Endothelial cell of umbilical vein (primary cell): ENCODE data around the gene TEX22. TPM values are rescaled to one million over a fixed set of nuclear protein-coding genes. Genes with fewer than 3 reads are reported as not detected.

ENCODE experiments used
- BruUV-seq: library from RNA; stranded (reverse); fragments of 400-500 nt; replicated peaks from 2 replicates; lab custom pipeline; 2021; lab: Mats Ljungman, UMichigan
- CTCF ChIA-PET: fragments of 300-600, 350-600 bp; sonication (Branson Sonifier 250); formaldehyde crosslinking; loops from one replicate; lab custom pipeline; 2021; ENCODE audit warnings: antibody characterized with exemption, inconsistent platforms; lab: Charles Lee
- POLR2A ChIA-PET: fragments of 300-600, 350-600 bp; sonication (Branson Sonifier 250); formaldehyde crosslinking; loops from one replicate; lab custom pipeline; 2021; ENCODE audit warnings: antibody characterized with exemption, inconsistent platforms; lab: Charles Lee
- DNase-seq: peaks from one replicate; pipeline ENCODE4 v3.0.0-alpha.2; 2011; ENCODE audit warnings: low read depth, low spot score
- FAIRE-seq: peaks from 2 replicates; lab custom pipeline; 2011; peaks lifted over from hg19 to GRCh38; lab: Jason Lieb, UNC
- H2AFZ ChIP-seq: 2 replicates; pipeline ENCODE4 v1.6.0; 2012; ENCODE audit warnings: low read depth, low read length, control low read depth, inconsistent platforms
- H3K27ac ChIP-seq: 2 replicates; pipeline ENCODE4 v1.5.1; 2011; ENCODE audit warnings: low read depth, mild to moderate bottlenecking, control low read depth, low read length, moderate library complexity; ENCODE audit not compliant: insufficient read depth
- H3K27me3 ChIP-seq, 2 experiments: 2 replicates each; pipeline versions ENCODE4 v1.6.0 to v1.6.1; 2011; ENCODE audit warnings: low read length in 2 of 2, mixed read lengths in 1 of 2; ENCODE audit not compliant: control insufficient read depth in 2 of 2, insufficient read depth in 2 of 2
- H3K36me3 ChIP-seq, 2 experiments: 2 replicates in 1 of 2; 3 replicates in 1 of 2; pipeline ENCODE4 v1.5.1; 2011; ENCODE audit warnings: low read length in 2 of 2, mild to moderate bottlenecking in 1 of 2, moderate library complexity in 1 of 2; ENCODE audit not compliant: control insufficient read depth in 2 of 2, insufficient read depth in 2 of 2; ENCODE audit errors: extremely low read depth in 1 of 2
- H3K4me1 ChIP-seq: 3 replicates; pipeline ENCODE4 v1.5.1; 2011; ENCODE audit warnings: mild to moderate bottlenecking, low read length; ENCODE audit not compliant: control insufficient read depth, insufficient read depth; ENCODE audit errors: extremely low read depth
- H3K4me2 ChIP-seq: 2 replicates; pipeline ENCODE4 v1.6.1; 2011; ENCODE audit warnings: low read length, control low read depth, mixed read lengths; ENCODE audit not compliant: insufficient read depth
- H3K4me3 ChIP-seq, 3 experiments: fragments of 200-600 bp in 1 of 3; sonication (generic), shearing (Covaris generic) in 1 of 3; replicated peaks in 1 of 3; 2 replicates each; pipeline ENCODE4 v1.5.1; 2011 to 2016; ENCODE audit warnings: control low read depth in 3 of 3, low read length in 3 of 3, mild to moderate bottlenecking in 2 of 3, inconsistent platforms in 1 of 3, low read depth in 1 of 3, moderate library complexity in 1 of 3; ENCODE audit not compliant: insufficient read depth in 1 of 3
- H3K79me2 ChIP-seq: 2 replicates; pipeline ENCODE4 v1.6.0; 2012; ENCODE audit warnings: low read length, inconsistent platforms; ENCODE audit not compliant: control insufficient read depth, insufficient read depth
- H3K9ac ChIP-seq: replicated peaks from 2 replicates; pipeline ENCODE3; 2011; ENCODE audit warnings: low read length, control low read depth; ENCODE audit not compliant: insufficient read depth; ENCODE audit errors: extremely low read depth
- H3K9me1 ChIP-seq: replicated peaks from 3 replicates; pipeline ENCODE4 v1.6.0; 2011; ENCODE audit warnings: mild to moderate bottlenecking, low read length; ENCODE audit not compliant: control insufficient read depth, insufficient read depth; ENCODE audit errors: extremely low read depth
- H3K9me3 ChIP-seq: replicated peaks from 2 replicates; pipeline ENCODE4 v1.5.1; 2012; ENCODE audit warnings: low read length, inconsistent platforms; ENCODE audit not compliant: control insufficient read depth, insufficient read depth
- H4K20me1 ChIP-seq: replicated peaks from 2 replicates; pipeline ENCODE3; 2011; ENCODE audit warnings: mild to moderate bottlenecking, low read length; ENCODE audit not compliant: control insufficient read depth, insufficient read depth; ENCODE audit errors: extremely low read depth
- CTCF ChIP-seq, 2 donors: IDR thresholded peaks; 1 replicate in 1 of 2; 2 replicates in 1 of 2; pipeline ENCODE4 v1.5.1; 2011; ENCODE audit warnings: low read length in 2 of 2, mild to moderate bottlenecking in 2 of 2, moderate library complexity in 2 of 2, control low read depth in 1 of 2, inconsistent platforms in 1 of 2, low read depth in 1 of 2; ENCODE audit not compliant: insufficient read depth in 1 of 2; ENCODE audit errors: extremely low read depth in 1 of 2
- EZH2 ChIP-seq: IDR thresholded peaks from 2 replicates; pipeline ENCODE4 v1.6.1; 2012; ENCODE audit warnings: borderline replicate concordance, low read depth, mild to moderate bottlenecking, moderate library complexity, low read length, inconsistent platforms; ENCODE audit not compliant: severe bottlenecking
- FOS ChIP-seq: IDR thresholded peaks from 2 replicates; pipeline ENCODE4 v1.6.1; 2011; ENCODE audit warnings: mild to moderate bottlenecking, low read length, moderate library complexity, borderline replicate concordance; ENCODE audit not compliant: insufficient read depth
- GATA2 ChIP-seq: IDR thresholded peaks from 2 replicates; pipeline ENCODE4 v1.7.0; 2011; ENCODE audit warnings: low read depth, mild to moderate bottlenecking, moderate library complexity, mixed read lengths, low read length; ENCODE audit not compliant: insufficient read length, insufficient read depth
- JUN ChIP-seq: IDR thresholded peaks from 2 replicates; pipeline ENCODE4 v1.6.1; 2011; ENCODE audit warnings: borderline replicate concordance, low read depth; ENCODE audit not compliant: insufficient read length, insufficient read depth
- MAX ChIP-seq: IDR thresholded peaks from 2 replicates; pipeline ENCODE4 v1.6.1; 2011; ENCODE audit not compliant: insufficient read depth, insufficient read length
- MYC ChIP-seq: IDR thresholded peaks from one replicate; pipeline ENCODE4 v1.6.1; 2011; ENCODE audit warnings: mild to moderate bottlenecking, low read depth, low read length
- POLR2A ChIP-seq: IDR thresholded peaks from 2 replicates; pipeline ENCODE4 v1.6.1; 2012; ENCODE audit warnings: low read depth, mild to moderate bottlenecking, control low read depth, low read length
- POLR2AphosphoS5 ChIP-seq: IDR thresholded peaks from 2 replicates; pipeline ENCODE4 v1.6.1; 2012; ENCODE audit warnings: low read depth, mild to moderate bottlenecking, control low read depth, low read length, moderate library complexity; ENCODE audit not compliant: insufficient read depth
- dilution Hi-C: fragments of 300-500 bp; cut with MboI; formaldehyde crosslinking; loops from one replicate; pipeline ENCODE4 v1.15.0; 2019; ENCODE audit warnings: low sequenced_read_pairs; ENCODE audit not compliant: extremely low pct_ligation_motif_present
- intact Hi-C: fragments of 100-400 bp; cut with micrococcal nuclease; formaldehyde crosslinking; loops from one replicate; pipeline ENCODE4 v1.10.0; 2022
- polyA plus RNA-seq, 4 experiments: library from polyadenylated mRNA; depleted of rRNA in 3 of 4; stranded (reverse) in 3 of 4; unstranded in 1 of 4; fragments of >200 nt; gene quantifications; 2 replicates each; pipeline versions ENCODE4 v1.2.1 to v1.2.3, GENCODE V29; 2011 to 2012; ENCODE audit warnings: missing spikeins in 1 of 4
- total RNA-seq: library from RNA; stranded (reverse); gene quantifications from 2 replicates; pipeline ENCODE4 v1.2.3, GENCODE V29; 2021

The TEX22 gene
- total and polyA plus RNA-seq, 2 donors (not counting 3 experiments of a cell fraction or from before 2014, with no cell fraction given) = 0.06 to 1.1 TPM

GRCh38 chr14:105440992-105441391 lies 42.7 kb downstream of the TEX22 start:
- Histone ChIP-seq H3K4me1 (peaks cover 5% of the 10 kb centered on the region), H3K9ac (no peak overlapping the region), H3K4me2 (no peak overlapping the region), H3K79me2 (peaks cover 33% of the 10 kb centered on the region), H3K27ac (no peak overlapping the region), H4K20me1 (no peaks in the 10 kb centered on the region), H3K4me3 (no peak overlapping the region), H3K9me3 (no peaks in the 10 kb centered on the region), H3K9me1 (no peaks in the 10 kb centered on the region), H3K27me3 (no peaks in the 10 kb centered on the region), H3K36me3 (peaks cover 0 to 34% of the 10 kb centered on the region in 2 experiments), H2AFZ (no peak overlapping the region)
- FAIRE-seq (no peak), DNase-seq (no peak)
- dilution Hi-C loops = no loop called here
- ChIA-PET CTCF (interaction anchor here (0.9 to 1.2 kb wide), 2 partner anchors 10 to 49 kb away, joined by 3 to 5 read pairs; no protein-coding TSS in a partner anchor), POLR2A (no interaction called here)
- TF ChIP-seq EZH2 = no peak
- no peak for TF ChIP-seq POLR2A
- TF ChIP-seq JUN = no peak
- no peak for TF ChIP-seq POLR2AphosphoS5
- no peak for TF ChIP-seq FOS
- no peak for TF ChIP-seq CTCF (IDR thresholded peaks at IDR 0.05; ENCODE audit: extremely low read depth in 1 of 2, insufficient read depth in 1 of 2, low read depth in 1 of 2, low read length in 2 of 2)
- TF ChIP-seq MAX = no peak
- TF ChIP-seq MYC = no peak
- no peak for TF ChIP-seq GATA2
- no TSS peak for BruUV-seq
- intact Hi-C loops = no loop called here
